Activated CD8-positive, alpha-beta T cell treated with anti-CD3 and anti-CD28 coated beads, Interleukin-2, amount 10 ng/mL, durations not matched to agents 7 days and 5 days (primary cell): ENCODE data around the gene EHF. TPM values are rescaled to one million over a fixed set of nuclear protein-coding genes. Genes with fewer than 3 reads are reported as not detected.

Experiments
- ATAC-seq: fragments of 150-1000 bp; cut with Tn5 transposase; one replicate; pipeline ENCODE4 v1.10.0; 2021; ENCODE audit warnings: moderate library complexity
- CTCF ChIA-PET: fragments of 350-600 bp; sonication (Branson Sonifier 250); formaldehyde crosslinking; loops from one replicate; lab custom pipeline; 2021; ENCODE audit warnings: antibody characterized with exemption; lab: Charles Lee
- POLR2A ChIA-PET: fragments of 350-600 bp; sonication (Branson Sonifier 250); formaldehyde crosslinking; loops from one replicate; lab custom pipeline; 2021; ENCODE audit warnings: antibody characterized with exemption; lab: Charles Lee
- DNase-seq: peaks from one replicate; pipeline ENCODE4 v3.0.0-alpha.2; 2020
- H3K27ac Mint-ChIP-seq: one replicate; pipeline ENCODE4 v1.8.0; 2021; ENCODE audit warnings: mild to moderate bottlenecking, mixed read lengths
- H3K27me3 Mint-ChIP-seq: one replicate; pipeline ENCODE4 v1.8.0; 2021; ENCODE audit warnings: low read depth, mixed read lengths
- H3K36me3 Mint-ChIP-seq: one replicate; pipeline ENCODE4 v1.8.0; 2021; ENCODE audit warnings: low read depth, mixed read lengths
- H3K4me1 Mint-ChIP-seq: one replicate; pipeline ENCODE4 v1.8.0; 2021; ENCODE audit warnings: low read depth, mixed read lengths
- H3K4me3 Mint-ChIP-seq: one replicate; pipeline ENCODE4 v1.8.0; 2021; ENCODE audit warnings: mild to moderate bottlenecking, mixed read lengths
- H3K9me3 Mint-ChIP-seq: one replicate; pipeline ENCODE4 v1.8.0; 2022; ENCODE audit warnings: mixed read lengths; ENCODE audit not compliant: insufficient read depth
- total RNA-seq, 2 experiments: library from RNA; stranded (reverse); gene quantifications; one replicate each; pipeline ENCODE4 v1.2.3, GENCODE V29; 2021

EHF gene
- total RNA-seq, 2 experiments from 2014 or later: not detected

- H3K36me3 Mint-ChIP-seq: no peaks in the 10 kb centered on the region
- ChIA-PET CTCF (no interaction called here), POLR2A (no interaction called here)
- no peaks in the 10 kb centered on the region for H3K4me1 Mint-ChIP-seq
- H3K27ac Mint-ChIP-seq: no peak overlapping the region
- no peak for ATAC-seq
- H3K4me3 Mint-ChIP-seq: no peak overlapping the region
- H3K9me3 Mint-ChIP-seq: no peaks in the 10 kb centered on the region
- DNase-seq: no peak
- H3K27me3 Mint-ChIP-seq: peaks cover 64% of the 10 kb centered on the region
Observed at GRCh38 chr11:34659096-34659733, 38.3 kb downstream of the EHF start.

- Mint-ChIP-seq H3K27me3 (peaks cover 45% of the 10 kb centered on the region), H3K4me1 (no peaks in the 10 kb centered on the region), H3K9me3 (no peaks in the 10 kb centered on the region), H3K4me3 (no peak overlapping the region), H3K27ac (no peak overlapping the region), H3K36me3 (no peaks in the 10 kb centered on the region)
- ChIA-PET CTCF (no interaction called here), POLR2A (no interaction called here)
- no peak for ATAC-seq
- DNase-seq: no peak
Observed at GRCh38 chr11:34665077-34665835, 44.4 kb downstream of the EHF start.

- POLR2A ChIA-PET: no interaction called here
- no peak for DNase-seq
Observed at GRCh38 chr11:34667810-34668582, 47.1 kb downstream of the EHF start.

GRCh38 chr11:34668583-34669053 lies 47.7 kb downstream of the EHF start:
- H3K4me3 Mint-ChIP-seq: no peak overlapping the region
- no peak for DNase-seq
- no peaks in the 10 kb centered on the region for H3K36me3 Mint-ChIP-seq
- CTCF ChIA-PET: no interaction called here
- peaks cover 37% of the 10 kb centered on the region for H3K27me3 Mint-ChIP-seq
- no peaks in the 10 kb centered on the region for H3K9me3 Mint-ChIP-seq
- H3K4me1 Mint-ChIP-seq: no peaks in the 10 kb centered on the region
- no peak overlapping the region for H3K27ac Mint-ChIP-seq
- ATAC-seq: no peak
- POLR2A ChIA-PET: no interaction called here

More at GRCh38 chr11:34667810-34668582, 47.1 kb downstream of the EHF start:
- H3K27ac Mint-ChIP-seq: no peak overlapping the region
- no peak overlapping the region for H3K4me3 Mint-ChIP-seq
- ATAC-seq: no peak
- H3K9me3 Mint-ChIP-seq: no peaks in the 10 kb centered on the region
- CTCF ChIA-PET: no interaction called here
- H3K27me3 Mint-ChIP-seq: peaks cover 38% of the 10 kb centered on the region
- H3K4me1 Mint-ChIP-seq: no peaks in the 10 kb centered on the region
- H3K36me3 Mint-ChIP-seq: no peaks in the 10 kb centered on the region

GRCh38 chr11:34669458-34669857 lies 48.6 kb downstream of the EHF start:
- Mint-ChIP-seq H3K4me1 (no peaks in the 10 kb centered on the region), H3K4me3 (no peak overlapping the region), H3K27me3 (peaks cover 35% of the 10 kb centered on the region), H3K27ac (no peak overlapping the region), H3K9me3 (no peaks in the 10 kb centered on the region), H3K36me3 (no peaks in the 10 kb centered on the region)
- no peak for ATAC-seq
- ChIA-PET CTCF (no interaction called here), POLR2A (no interaction called here)
- DNase-seq: no peak

- CTCF ChIA-PET: no interaction called here
- peaks cover 38% of the 10 kb centered on the region for H3K27me3 Mint-ChIP-seq
Observed at GRCh38 chr11:34671117-34671516, 50.2 kb downstream of the EHF start.

GRCh38 chr11:34671946-34672345 lies 51.1 kb downstream of the EHF start:
- DNase-seq (no peak), ATAC-seq (no peak)
- Mint-ChIP-seq H3K27me3 (peaks cover 35% of the 10 kb centered on the region), H3K9me3 (no peaks in the 10 kb centered on the region), H3K36me3 (no peaks in the 10 kb centered on the region), H3K4me3 (no peak overlapping the region), H3K27ac (no peak overlapping the region), H3K4me1 (no peaks in the 10 kb centered on the region)
- CTCF ChIA-PET: no interaction called here
- POLR2A ChIA-PET: no interaction called here

More at GRCh38 chr11:34671117-34671516, 50.2 kb downstream of the EHF start:
- Mint-ChIP-seq H3K9me3 (no peaks in the 10 kb centered on the region), H3K36me3 (no peaks in the 10 kb centered on the region), H3K4me3 (no peak overlapping the region), H3K27ac (no peak overlapping the region), H3K4me1 (no peaks in the 10 kb centered on the region)
- no peak for ATAC-seq
- POLR2A ChIA-PET: no interaction called here
- no peak for DNase-seq

GRCh38 chr11:34674038-34674437 lies 53.1 kb downstream of the EHF start:
- ATAC-seq: no peak
- Mint-ChIP-seq H3K4me3 (no peak overlapping the region), H3K27me3 (peaks cover 28% of the 10 kb centered on the region), H3K4me1 (no peaks in the 10 kb centered on the region), H3K27ac (no peak overlapping the region), H3K36me3 (no peaks in the 10 kb centered on the region), H3K9me3 (no peaks in the 10 kb centered on the region)
- CTCF ChIA-PET: no interaction called here
- DNase-seq: no peak
- POLR2A ChIA-PET: no interaction called here

GRCh38 chr11:34676227-34676626 lies 55.3 kb downstream of the EHF start:
- ChIA-PET CTCF (no interaction called here), POLR2A (no interaction called here)
- Mint-ChIP-seq H3K27me3 (peaks cover 23% of the 10 kb centered on the region), H3K4me1 (no peaks in the 10 kb centered on the region), H3K9me3 (no peaks in the 10 kb centered on the region), H3K27ac (no peak overlapping the region), H3K36me3 (no peaks in the 10 kb centered on the region), H3K4me3 (no peak overlapping the region)
- no peak for DNase-seq
- ATAC-seq: no peak

- ATAC-seq (no peak), DNase-seq (no peak)
- no peaks in the 10 kb centered on the region for H3K9me3 Mint-ChIP-seq
- H3K27ac Mint-ChIP-seq: no peak overlapping the region
- ChIA-PET CTCF (no interaction called here), POLR2A (no interaction called here)
- H3K36me3 Mint-ChIP-seq: no peaks in the 10 kb centered on the region
- no peaks in the 10 kb centered on the region for H3K4me1 Mint-ChIP-seq
- H3K4me3 Mint-ChIP-seq: no peak overlapping the region
- peaks cover 6% of the 10 kb centered on the region for H3K27me3 Mint-ChIP-seq
Observed at GRCh38 chr11:34679681-34680080, 58.8 kb downstream of the EHF start.

GRCh38 chr11:34680206-34680605 lies 59.3 kb downstream of the EHF start:
- H3K4me1 Mint-ChIP-seq: no peaks in the 10 kb centered on the region
- H3K27ac Mint-ChIP-seq: no peak overlapping the region
- H3K36me3 Mint-ChIP-seq: no peaks in the 10 kb centered on the region
- DNase-seq: no peak
- CTCF ChIA-PET: no interaction called here
- ATAC-seq: no peak
- H3K4me3 Mint-ChIP-seq: no peak overlapping the region
- H3K9me3 Mint-ChIP-seq: no peaks in the 10 kb centered on the region
- POLR2A ChIA-PET: no interaction called here
- H3K27me3 Mint-ChIP-seq: peaks cover 5% of the 10 kb centered on the region
